HEK293 (cell line): Measurements from ENCODE around the gene RBM19.

ENCODE experiments used
- KLF1 ChIP-seq: fragments of 450-650 bp; formaldehyde crosslinking; IDR thresholded peaks from 2 replicates; pipeline ENCODE4 v1.5.1; 2016; ENCODE audit warnings: missing biosample characterization, missing genetic modification characterization
- TF ChIP-seq, protein P1 (sequence below): fragments of 450-650 bp; formaldehyde crosslinking; IDR thresholded peaks from 2 replicates; pipeline ENCODE4 v1.5.1; 2016; ENCODE audit warnings: missing biosample characterization, missing genetic modification characterization
- TF ChIP-seq, protein P2 (sequence below): fragments of 450-650 bp; formaldehyde crosslinking; IDR thresholded peaks from 2 replicates; pipeline ENCODE4 v1.5.1; 2016; ENCODE audit warnings: missing biosample characterization, missing genetic modification characterization

DNA sequence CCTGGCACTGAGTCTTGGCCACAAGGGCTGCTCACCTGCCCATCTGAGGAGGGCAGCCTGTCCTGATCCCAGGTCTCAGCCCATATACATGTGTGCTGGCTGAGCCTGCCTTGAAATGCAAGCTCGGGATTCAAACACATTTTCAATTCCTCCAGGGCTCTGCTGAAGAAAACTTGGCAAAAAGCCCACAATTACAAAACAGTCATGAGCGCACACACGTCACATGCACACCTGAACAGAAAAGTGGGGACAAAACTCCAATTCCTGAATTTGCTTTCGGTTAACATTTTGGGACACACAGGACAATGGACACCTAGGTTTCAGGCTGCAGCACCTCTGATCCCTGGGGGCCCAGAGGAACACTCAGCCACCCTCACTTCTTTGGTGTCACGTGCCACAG is 113.9 kb downstream of the RBM19 start:
- TF ChIP-seq, protein P1, sequence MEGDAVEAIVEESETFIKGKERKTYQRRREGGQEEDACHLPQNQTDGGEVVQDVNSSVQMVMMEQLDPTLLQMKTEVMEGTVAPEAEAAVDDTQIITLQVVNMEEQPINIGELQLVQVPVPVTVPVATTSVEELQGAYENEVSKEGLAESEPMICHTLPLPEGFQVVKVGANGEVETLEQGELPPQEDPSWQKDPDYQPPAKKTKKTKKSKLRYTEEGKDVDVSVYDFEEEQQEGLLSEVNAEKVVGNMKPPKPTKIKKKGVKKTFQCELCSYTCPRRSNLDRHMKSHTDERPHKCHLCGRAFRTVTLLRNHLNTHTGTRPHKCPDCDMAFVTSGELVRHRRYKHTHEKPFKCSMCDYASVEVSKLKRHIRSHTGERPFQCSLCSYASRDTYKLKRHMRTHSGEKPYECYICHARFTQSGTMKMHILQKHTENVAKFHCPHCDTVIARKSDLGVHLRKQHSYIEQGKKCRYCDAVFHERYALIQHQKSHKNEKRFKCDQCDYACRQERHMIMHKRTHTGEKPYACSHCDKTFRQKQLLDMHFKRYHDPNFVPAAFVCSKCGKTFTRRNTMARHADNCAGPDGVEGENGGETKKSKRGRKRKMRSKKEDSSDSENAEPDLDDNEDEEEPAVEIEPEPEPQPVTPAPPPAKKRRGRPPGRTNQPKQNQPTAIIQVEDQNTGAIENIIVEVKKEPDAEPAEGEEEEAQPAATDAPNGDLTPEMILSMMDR (tag by site-specific recombination): no peak
- no peak for TF ChIP-seq KLF1 (tag by site-specific recombination)
- TF ChIP-seq, protein P2, sequence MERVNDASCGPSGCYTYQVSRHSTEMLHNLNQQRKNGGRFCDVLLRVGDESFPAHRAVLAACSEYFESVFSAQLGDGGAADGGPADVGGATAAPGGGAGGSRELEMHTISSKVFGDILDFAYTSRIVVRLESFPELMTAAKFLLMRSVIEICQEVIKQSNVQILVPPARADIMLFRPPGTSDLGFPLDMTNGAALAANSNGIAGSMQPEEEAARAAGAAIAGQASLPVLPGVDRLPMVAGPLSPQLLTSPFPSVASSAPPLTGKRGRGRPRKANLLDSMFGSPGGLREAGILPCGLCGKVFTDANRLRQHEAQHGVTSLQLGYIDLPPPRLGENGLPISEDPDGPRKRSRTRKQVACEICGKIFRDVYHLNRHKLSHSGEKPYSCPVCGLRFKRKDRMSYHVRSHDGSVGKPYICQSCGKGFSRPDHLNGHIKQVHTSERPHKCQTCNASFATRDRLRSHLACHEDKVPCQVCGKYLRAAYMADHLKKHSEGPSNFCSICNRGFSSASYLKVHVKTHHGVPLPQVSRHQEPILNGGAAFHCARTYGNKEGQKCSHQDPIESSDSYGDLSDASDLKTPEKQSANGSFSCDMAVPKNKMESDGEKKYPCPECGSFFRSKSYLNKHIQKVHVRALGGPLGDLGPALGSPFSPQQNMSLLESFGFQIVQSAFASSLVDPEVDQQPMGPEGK: no peak
